ENCODE measurements around the gene MAN1A2.

The MAN1A2 gene

DNA sequence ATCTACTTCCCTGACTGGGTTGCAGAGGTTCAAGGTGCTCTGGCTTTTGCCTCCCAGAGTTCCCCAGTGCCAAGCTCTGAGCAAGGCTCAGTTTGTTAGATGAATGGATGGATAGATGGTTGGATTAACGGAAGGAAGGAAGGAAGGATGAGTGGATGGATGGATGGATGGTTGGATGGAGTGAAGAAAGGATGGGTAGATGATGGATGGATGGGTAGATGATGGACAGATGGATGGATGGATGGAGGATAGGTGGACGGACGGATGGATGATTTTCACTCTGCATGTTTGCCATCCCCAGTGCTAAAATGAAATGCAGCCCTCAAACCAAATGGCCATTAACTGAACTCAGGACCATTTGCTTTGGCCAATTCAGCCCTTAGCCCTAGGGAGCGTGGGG lies 211.2 kb downstream of the MAN1A2 start:
- no peaks in the 10 kb centered on the region for H3K27me3 ChIP-seq (ENCODE audit: control insufficient read depth in 1 of 2, insufficient read depth in 2 of 2, low read length in 2 of 2)
- no peak overlapping the region for H3K4me3 ChIP-seq (ENCODE audit: low read depth in 1 of 2, low read length in 2 of 2)
- no peak overlapping the region for H3K9ac ChIP-seq (ENCODE audit: low read depth in 1 of 2, low read length in 2 of 2)
- no peaks in the 10 kb centered on the region for H3K4me1 ChIP-seq (ENCODE audit: control insufficient read depth in 1 of 2, insufficient read depth in 2 of 2, low read length in 2 of 2)
- H3K36me3 ChIP-seq (ENCODE audit: control insufficient read depth in 1 of 2, insufficient read depth in 2 of 2, low read length in 2 of 2) = no peaks in the 10 kb centered on the region
- H3K27ac ChIP-seq (ENCODE audit: low read depth, low read length) = no peak overlapping the region
- no peaks in the 10 kb centered on the region for H3K9me3 ChIP-seq (ENCODE audit: control insufficient read depth in 1 of 2, low read length in 2 of 2)

Data from duodenal mucosa (tissue), 2 donors.